OCI-LY3 (cell line): Measurements from ENCODE around the gene MS4A4E.
"Not testable (repeated sequence)": the region's sequence is repeated elsewhere in the genome, so short reads cannot be mapped to it uniquely, and the experiment has no call there.

Source experiments
- CTCF ChIP-seq: fragments of 200-600, 300-600 bp; sonication (generic); IDR thresholded peaks from 2 replicates; pipeline ENCODE4 v1.5.1; 2014; ENCODE audit warnings: antibody characterized with exemption, low read length, low read depth
- EZH2phosphoT487 ChIP-seq: fragments of 200-600 bp; shearing (Covaris generic); IDR thresholded peaks from 2 replicates; pipeline ENCODE4 v1.6.1; 2018; ENCODE audit warnings: antibody characterized with exemption, mixed run types, low read depth

GRCh38 chr11:60152727-60153126, 90.2 kb downstream of the MS4A4E start:
- TF ChIP-seq CTCF, EZH2phosphoT487: not testable (repeated sequence)
